HG03520 (cell line): ENCODE data around the gene HS2ST1.
"Not testable (repeated sequence)": the region's sequence is repeated elsewhere in the genome, so short reads cannot be mapped to it uniquely, and the experiment has no call there.

Experiments
- ATAC-seq: cut with Tn5 transposase; IDR thresholded peaks from one replicate; pipeline ENCODE4 v1.9.1; 2021; ENCODE audit warnings: mild to moderate bottlenecking, moderate library complexity; ENCODE audit not compliant: unreplicated experiment

The HS2ST1 gene

DNA sequence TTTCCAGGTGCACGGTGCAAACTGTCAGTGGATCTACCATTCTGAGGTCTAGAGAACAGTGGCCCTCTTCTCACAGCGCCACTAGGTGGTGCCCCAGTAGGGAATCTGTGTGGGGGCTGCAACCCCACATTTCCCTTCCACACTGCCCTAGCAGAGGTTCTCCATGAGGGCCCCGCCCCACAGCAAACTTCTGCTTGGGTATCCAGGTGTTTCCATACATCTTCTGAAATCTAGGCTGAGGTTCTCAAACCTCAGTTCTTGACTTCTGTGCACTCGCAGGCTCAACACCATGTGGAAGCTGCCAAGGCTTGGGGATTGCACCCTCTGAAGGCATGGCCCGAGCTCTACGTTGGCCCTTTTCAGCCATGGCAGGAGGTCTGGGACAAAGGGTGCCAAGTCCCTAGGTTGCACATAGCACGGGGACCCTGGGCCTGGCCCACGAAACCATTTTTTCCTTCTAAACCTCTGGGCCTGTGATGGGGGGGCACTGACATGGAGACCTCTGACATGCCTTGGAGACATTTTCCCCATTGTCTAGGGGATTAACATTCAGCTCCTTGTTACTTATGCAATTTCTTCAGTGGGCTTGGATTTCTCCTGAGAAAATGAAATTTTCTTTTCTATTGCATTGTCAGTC, 10.0 kb downstream of the HS2ST1 start:
- no peak for ATAC-seq

DNA sequence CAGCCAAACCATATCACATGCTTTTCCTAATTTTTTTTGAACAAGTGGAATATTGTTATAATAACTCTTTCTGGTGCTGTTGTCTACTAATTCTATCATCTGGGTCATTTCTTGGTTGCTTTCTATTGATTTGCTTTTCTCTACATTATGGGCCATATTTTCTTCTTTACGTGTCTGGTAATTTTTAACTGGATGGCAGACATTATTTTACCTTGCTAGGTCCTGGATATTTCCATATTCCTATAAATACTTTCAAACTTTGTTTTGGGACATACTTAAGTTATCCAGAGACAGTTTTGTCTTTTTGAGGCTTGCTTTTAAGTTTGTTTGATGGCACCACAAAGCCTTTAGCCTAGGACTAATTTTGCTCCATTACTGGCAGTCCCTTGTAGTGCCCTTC, 11.3 kb downstream of the HS2ST1 start:
- no peak for ATAC-seq

- no peak for ATAC-seq
Observed at GRCh38 chr1:86926883-86927282, 12.4 kb downstream of the HS2ST1 start.

DNA sequence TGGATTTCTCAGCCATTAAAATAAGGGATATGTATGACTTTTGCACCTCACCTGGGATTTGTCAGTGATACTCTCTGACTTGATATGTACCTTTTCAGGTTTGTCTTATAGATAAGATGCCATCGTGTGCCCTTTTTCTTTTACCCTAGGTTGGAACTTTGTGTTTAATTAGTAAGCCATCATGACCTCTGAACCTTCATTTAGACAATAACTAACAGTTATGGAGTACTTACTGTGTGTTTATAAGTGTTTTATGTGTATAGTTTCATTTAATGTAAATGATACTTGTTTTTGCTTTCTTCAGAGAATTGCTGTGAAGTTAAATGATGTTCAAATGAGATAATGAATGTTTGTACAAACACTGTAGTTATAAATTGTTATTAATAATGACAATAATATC, 14.4 kb downstream of the HS2ST1 start:
- ATAC-seq, result no peak

DNA sequence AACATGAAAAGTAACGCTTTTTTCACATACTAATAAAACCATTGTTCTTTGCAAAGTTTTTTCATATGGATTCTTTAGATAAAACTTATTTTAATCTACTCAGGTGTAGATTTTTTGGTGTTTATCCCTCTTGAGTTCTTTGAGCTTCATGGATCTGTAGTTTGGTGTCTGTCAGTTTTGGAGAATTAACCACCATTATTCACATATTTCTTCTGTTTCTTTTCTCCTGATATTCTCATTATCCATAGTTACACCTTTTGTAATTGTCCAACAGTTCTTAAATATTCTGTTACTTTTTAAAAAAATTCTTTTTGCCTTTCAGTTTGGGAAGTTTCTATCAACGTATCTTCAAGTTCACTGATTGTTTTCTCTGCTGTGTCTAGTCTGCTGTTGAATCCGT, 18.6 kb downstream of the HS2ST1 start:
- ATAC-seq, result no peak

DNA sequence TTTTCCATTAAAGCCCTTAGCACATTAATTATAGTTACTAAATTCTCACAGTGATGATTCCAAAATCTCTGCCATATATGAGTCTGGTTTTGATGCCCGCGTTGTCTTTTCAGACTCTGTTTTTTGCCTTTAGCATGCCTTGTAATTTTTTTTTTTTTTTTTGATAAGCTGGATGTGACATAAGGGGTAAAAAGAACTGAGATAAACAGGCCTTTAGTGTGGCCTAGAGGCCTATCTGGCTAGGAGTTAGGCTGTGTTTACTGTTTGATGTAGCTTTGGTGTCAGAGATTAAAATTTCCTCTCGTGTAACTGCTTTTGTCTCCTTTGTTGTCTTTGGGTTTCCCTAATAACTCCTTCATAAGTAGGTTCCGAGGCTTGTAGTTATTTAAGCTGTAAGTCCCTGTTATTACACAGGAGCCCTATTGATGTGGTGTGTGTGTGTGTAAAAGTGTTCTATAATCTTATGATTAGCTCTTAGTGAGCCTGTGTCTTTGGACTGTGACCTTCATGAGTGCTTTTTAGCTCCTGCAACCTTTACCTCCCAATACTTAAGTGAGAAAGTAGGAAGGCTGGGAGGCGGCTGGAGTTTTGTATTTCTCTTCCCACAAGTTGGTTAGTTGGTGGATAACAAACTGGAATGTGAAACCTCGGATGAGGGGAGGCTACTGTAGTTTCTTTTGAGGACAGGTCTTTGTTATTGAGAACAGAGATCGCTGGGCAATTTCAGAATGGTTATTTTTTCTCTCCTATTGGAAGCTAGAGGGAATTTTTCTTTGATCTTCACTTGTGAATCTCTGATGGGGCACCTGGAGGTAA, 19.3 kb downstream of the HS2ST1 start:
- no peak for ATAC-seq

DNA sequence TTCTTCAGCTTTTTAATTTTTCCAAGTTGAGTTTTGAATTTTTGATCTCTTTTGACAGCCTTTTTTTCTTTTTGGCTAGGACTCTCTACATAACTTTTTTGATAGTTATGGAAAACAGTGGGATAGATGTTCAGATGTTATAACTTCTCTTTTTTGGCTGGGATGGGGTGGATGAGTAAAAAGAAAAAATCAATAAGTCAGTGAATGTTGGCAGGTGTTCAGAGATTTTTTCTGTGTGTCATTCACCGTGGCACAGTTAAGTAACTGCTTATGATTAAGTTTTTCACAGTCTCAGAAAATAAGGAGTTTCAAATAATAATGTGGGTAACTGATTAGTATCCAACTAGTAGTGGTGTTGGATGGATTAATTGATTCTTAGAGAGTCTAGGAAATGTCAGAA, 24.0 kb downstream of the HS2ST1 start:
- no peak for ATAC-seq

- ATAC-seq, result no peak
Observed at GRCh38 chr1:86938855-86939254, 24.4 kb downstream of the HS2ST1 start.

GRCh38 chr1:86939406-86939805, 25.0 kb downstream of the HS2ST1 start:
- ATAC-seq, result no peak

DNA sequence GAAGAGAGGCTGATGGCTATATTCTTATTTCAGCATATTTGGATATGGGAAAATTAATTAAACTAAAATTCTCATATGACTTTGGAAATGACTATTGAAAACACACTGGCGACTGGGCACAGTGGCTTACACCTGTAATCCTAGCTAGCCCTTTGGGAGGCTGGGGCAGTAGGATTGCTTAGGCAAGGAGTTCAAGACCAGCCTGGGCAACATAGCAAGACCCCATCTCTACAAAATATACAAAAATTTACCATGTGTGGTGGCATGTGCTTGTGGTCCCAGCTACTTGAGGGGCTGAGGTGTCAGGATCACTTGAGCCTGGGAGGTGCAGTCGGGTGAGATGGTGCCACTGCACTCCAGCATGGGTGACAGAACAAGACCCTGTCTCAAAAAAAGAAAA, 26.2 kb downstream of the HS2ST1 start:
- no peak for ATAC-seq

GRCh38 chr1:86942042-86942441, 27.6 kb downstream of the HS2ST1 start:
- no peak for ATAC-seq

GRCh38 chr1:86942743-86943142, 28.3 kb downstream of the HS2ST1 start:
- ATAC-seq, result no peak

DNA sequence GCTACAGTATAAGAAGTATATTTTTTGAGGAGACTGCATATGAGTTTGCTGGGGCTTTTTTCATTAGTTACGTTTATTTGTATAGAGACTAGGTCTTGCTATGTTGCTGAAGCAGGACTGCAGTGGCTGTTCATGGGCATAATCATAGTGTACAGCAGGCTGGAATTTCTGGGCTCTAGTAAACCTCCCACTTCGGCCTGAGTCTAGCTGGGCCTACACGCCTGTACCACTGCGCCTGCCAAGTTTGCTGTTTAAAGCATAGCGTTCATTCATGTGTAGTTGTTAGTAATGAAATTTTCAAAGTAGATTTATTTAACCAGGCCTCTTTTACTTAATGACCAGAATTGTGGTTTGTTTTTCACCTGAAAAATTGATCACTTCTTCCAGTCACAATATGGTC, 33.8 kb downstream of the HS2ST1 start:
- ATAC-seq, result no peak

DNA sequence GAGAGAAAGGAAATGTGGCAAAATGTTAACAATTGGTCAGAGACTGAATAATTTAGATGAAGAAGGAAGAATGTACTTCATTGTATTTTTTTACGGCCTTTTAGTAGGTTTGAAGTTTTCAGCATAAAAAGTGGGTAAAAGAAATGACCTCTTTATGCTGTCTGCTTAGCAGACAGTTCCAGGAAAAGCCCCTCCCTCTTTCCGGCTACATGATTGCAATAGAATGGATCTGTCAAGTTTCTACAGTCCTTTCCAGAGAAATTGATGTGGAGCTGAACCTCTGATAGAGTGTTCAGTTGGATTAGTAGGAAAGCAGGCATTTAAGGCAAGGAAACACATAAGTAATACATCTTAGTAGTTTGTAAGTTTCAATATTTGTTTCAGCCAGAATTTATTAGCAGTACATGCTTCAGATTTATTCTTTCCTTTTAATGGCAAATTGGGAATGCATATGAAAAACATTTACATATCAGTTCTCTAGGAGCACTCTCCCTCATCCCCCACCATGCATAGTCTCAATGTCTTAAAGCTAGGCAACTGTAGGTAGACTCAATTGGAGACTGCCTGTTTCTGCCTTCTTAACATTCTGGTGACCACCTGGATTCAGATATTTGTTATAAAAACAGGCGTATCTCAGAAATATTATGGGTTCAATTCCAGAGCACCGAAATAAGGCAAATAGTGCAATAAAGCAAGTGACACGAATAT, 36.4 kb downstream of the HS2ST1 start:
- ATAC-seq, result no peak

DNA sequence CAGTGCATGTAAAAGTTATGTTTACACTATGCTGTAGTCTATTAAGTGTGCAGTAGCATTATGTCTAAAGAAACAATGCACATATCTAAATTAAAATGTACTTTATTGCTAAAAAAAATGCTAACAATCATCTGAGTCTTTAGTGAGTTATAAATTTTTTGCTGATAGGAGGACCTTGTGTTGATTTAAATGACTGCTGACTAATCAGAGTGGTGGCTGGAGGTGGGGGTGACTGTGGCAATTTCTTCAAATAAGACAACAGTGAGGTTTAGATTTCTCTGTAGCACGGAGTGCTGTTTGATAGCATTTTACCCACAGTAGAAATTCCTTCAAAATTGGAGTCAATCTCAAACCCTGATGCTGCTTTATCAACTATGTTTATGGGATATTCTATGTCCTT, 37.0 kb downstream of the HS2ST1 start:
- ATAC-seq, result no peak

- no peak for ATAC-seq
Observed at GRCh38 chr1:86953167-86953566, 38.7 kb downstream of the HS2ST1 start.

DNA sequence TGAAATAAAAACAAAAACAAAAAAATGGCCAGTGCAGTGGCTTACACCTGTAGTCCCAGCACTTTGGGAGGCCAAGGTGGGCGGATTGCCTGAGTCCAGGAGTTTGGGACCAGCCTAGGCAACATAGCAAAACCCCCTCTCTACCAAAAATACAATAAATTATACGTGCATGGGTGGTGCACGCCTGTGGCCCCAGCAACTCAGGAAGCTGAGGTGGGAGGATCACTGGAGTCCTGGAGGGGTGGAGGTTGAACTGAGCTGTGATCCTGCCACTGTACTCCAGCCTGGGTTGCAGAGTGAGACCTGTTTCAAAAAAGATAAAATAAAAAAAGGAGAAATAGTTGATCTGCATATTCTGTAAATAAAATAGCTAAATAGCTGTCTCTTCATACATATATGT, 41.2 kb downstream of the HS2ST1 start:
- ATAC-seq, result no peak

DNA sequence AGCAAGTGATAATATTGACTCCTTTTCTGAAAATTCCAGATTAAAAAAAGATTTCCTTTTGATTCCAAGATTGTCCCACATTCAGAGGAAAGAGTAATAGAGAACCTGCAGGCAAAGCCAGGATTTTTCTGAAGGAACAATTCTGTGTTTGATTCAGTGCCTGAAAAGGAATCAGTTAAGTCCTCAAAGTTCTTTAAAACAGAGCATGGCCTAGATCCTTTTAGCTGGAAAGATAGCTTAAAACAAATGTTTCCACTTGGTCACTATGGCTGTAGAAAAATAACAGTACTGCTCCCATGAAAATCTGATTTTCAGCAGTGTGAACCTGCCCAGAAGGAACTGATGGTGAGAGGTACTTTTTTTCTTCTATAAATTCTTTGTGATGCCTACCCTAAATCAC, 41.8 kb downstream of the HS2ST1 start:
- ATAC-seq, result no peak

DNA sequence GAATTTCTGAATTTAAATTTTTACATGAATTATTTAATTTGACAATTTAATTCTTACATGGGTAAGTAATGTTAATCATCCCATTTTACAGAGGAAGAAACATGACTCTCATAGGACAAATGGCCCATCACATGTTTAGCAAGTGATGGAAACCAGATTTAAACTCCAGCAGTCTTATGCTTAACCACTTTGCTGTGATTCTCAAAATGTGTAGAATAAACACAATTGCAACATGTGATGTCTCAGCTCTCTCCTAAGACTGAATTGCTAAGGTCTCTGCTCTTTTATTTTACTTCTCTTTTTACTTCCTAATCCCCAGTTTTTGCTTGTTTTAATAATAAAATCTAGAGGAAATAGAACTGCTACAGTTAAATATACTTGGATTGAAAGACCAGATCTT, 42.8 kb downstream of the HS2ST1 start:
- ATAC-seq, result no peak

GRCh38 chr1:86960548-86960947, 46.1 kb downstream of the HS2ST1 start:
- no peak for ATAC-seq

- ATAC-seq, result not testable (repeated sequence)
Observed at GRCh38 chr1:86963841-86964240, 49.4 kb downstream of the HS2ST1 start.
